SK-N-SH treated with all-trans-retinoic acid at 6 μM for 48 hours (cell line): ENCODE measurements around the gene IFTAP.

Experiments used
- CREB5 ChIP-seq: fragments of 250-450 bp; sonication (Bioruptor Pico); IDR thresholded peaks from 2 replicates; pipeline ENCODE4 v1.5.1; 2020; ENCODE audit warnings: low read depth, mild to moderate bottlenecking, moderate library complexity
- CSDC2 ChIP-seq: fragments of 250-450 bp; sonication (Bioruptor Pico); IDR thresholded peaks from 2 replicates; pipeline ENCODE4 v1.5.0; 2020; ENCODE audit warnings: mild to moderate bottlenecking, moderate library complexity
- CSRNP3 ChIP-seq: fragments of 250-450 bp; sonication (Bioruptor Pico); IDR thresholded peaks from 2 replicates; pipeline ENCODE4 v1.5.1; 2021; ENCODE audit warnings: mild to moderate bottlenecking, moderate library complexity
- PATZ1 ChIP-seq: fragments of 250-450 bp; sonication (Bioruptor Pico); IDR thresholded peaks from 2 replicates; pipeline ENCODE4 v1.8.0; 2020; ENCODE audit warnings: mild to moderate bottlenecking, moderate library complexity, borderline replicate concordance
- TSHZ2 ChIP-seq: fragments of 250-450 bp; sonication (Bioruptor Pico); IDR thresholded peaks from 2 replicates; pipeline ENCODE4 v1.5.0; 2020; ENCODE audit warnings: mild to moderate bottlenecking, moderate library complexity
- ZNF70 ChIP-seq: fragments of 450-650 bp; formaldehyde crosslinking; IDR thresholded peaks from 2 replicates; pipeline ENCODE4 v1.5.0; 2020; ENCODE audit warnings: mild to moderate bottlenecking, moderate library complexity

- TF ChIP-seq PATZ1 (no peak), CSRNP3 (no peak), CREB5 (CRISPR knock-in tag) (no peak), CSDC2 (CRISPR knock-in tag) (no peak), TSHZ2 (CRISPR knock-in tag) (no peak), ZNF70 (CRISPR knock-in tag) (no peak)
Measured at GRCh38 chr11:36683818-36684217, 89.5 kb downstream of the IFTAP start.
